Fibroblast of gingiva (primary cell): ENCODE results near the gene IKZF2.
A peak's percentile ranks its signal among the peaks of the same experiment; 100 is the strongest.

Experiments used
- DNase-seq: peaks from one replicate; pipeline ENCODE4 v3.0.0-alpha.2; 2011; ENCODE audit warnings: low read depth

Gene IKZF2

GRCh38 chr2:213001297-213001910 is 150.0 kb downstream of the IKZF2 start:
- no peak for DNase-seq

GRCh38 chr2:212998626-212999359 is 152.6 kb downstream of the IKZF2 start:
- DNase-seq, result peak; percentile 34

- DNase-seq, result no peak
Observed at GRCh38 chr2:212997526-212998020, 153.8 kb downstream of the IKZF2 start.

- DNase-seq, result peak; percentile 41
Observed at GRCh38 chr2:212995920-212996319, 155.5 kb downstream of the IKZF2 start.

- peak; percentile 55 for DNase-seq
Observed at GRCh38 chr2:212994976-212995375, 156.4 kb downstream of the IKZF2 start.

- DNase-seq, result no peak
Observed at GRCh38 chr2:212991120-212991519, 160.3 kb downstream of the IKZF2 start.

- DNase-seq, result peak; percentile 34
Observed at GRCh38 chr2:212990697-212991096, 160.7 kb downstream of the IKZF2 start.

GRCh38 chr2:212987492-212987891 is 163.9 kb downstream of the IKZF2 start:
- peak; percentile 46 for DNase-seq

- DNase-seq, result no peak
Observed at GRCh38 chr2:212984129-212984528, 167.3 kb downstream of the IKZF2 start.

- DNase-seq, result no peak
Observed at GRCh38 chr2:212979799-212980198, 171.6 kb downstream of the IKZF2 start.

- no peak for DNase-seq
Observed at GRCh38 chr2:212979046-212979612, 172.3 kb downstream of the IKZF2 start.

GRCh38 chr2:212977152-212977551 is 174.3 kb downstream of the IKZF2 start:
- no peak for DNase-seq

- no peak for DNase-seq
Observed at GRCh38 chr2:212975333-212975732, 176.1 kb downstream of the IKZF2 start.

- peak; percentile 80 for DNase-seq
Observed at GRCh38 chr2:212974692-212975091, 176.7 kb downstream of the IKZF2 start.

GRCh38 chr2:212973347-212973746 is 178.1 kb downstream of the IKZF2 start:
- DNase-seq, result no peak

GRCh38 chr2:212970132-212970531 is 181.3 kb downstream of the IKZF2 start:
- peak; percentile 58 for DNase-seq

GRCh38 chr2:212968284-212969081 is 182.9 kb downstream of the IKZF2 start:
- DNase-seq, result no peak

- no peak for DNase-seq
Observed at GRCh38 chr2:212966884-212967283, 184.5 kb downstream of the IKZF2 start.

GRCh38 chr2:212962691-212963090 is 188.7 kb downstream of the IKZF2 start:
- no peak for DNase-seq

GRCh38 chr2:212961255-212961654 is 190.2 kb downstream of the IKZF2 start:
- DNase-seq, result no peak

GRCh38 chr2:212960336-212960735 is 191.1 kb downstream of the IKZF2 start:
- no peak for DNase-seq

- DNase-seq, result no peak
Observed at GRCh38 chr2:212959471-212960117, 191.8 kb downstream of the IKZF2 start.
